GM23338 (cell line): Measurements from ENCODE around the gene RHBDL3. TPM values are rescaled to one million over a fixed set of nuclear protein-coding genes. Genes with fewer than 3 reads are reported as not detected.
A peak's percentile ranks its signal among the peaks of the same experiment; 100 is the strongest.

Source experiments
- ATAC-seq: fragments of 200-7000 bp; cut with Tn5 transposase; 3 replicates; pipeline ENCODE4 v1.9.1; 2020
- DNase-seq: peaks from one replicate; pipeline ENCODE4 v3.0.0-alpha.2; 2015; ENCODE audit warnings: low spot score
- H2AFZ ChIP-seq: fragments of 200-600 bp; sonication (generic); 2 replicates; pipeline ENCODE4 v1.8.0; 2016; ENCODE audit warnings: antibody characterized with exemption, mild to moderate bottlenecking, moderate library complexity
- H3F3A ChIP-seq: fragments of 200-600 bp; sonication (generic); replicated peaks from 2 replicates; pipeline ENCODE4 v1.8.0; 2017; ENCODE audit warnings: antibody characterized with exemption, mixed run types, low read depth
- H3K27ac ChIP-seq: fragments of 200-600 bp; sonication (generic); 2 replicates; pipeline ENCODE4 v1.6.1; 2016; ENCODE audit warnings: low read depth
- H3K27me3 ChIP-seq: fragments of 200-600 bp; sonication (generic); 2 replicates; pipeline ENCODE4 v1.8.0; 2016; ENCODE audit warnings: mild to moderate bottlenecking, mixed run types, moderate library complexity; ENCODE audit not compliant: insufficient read depth
- H3K36me3 ChIP-seq: fragments of 200-600 bp; sonication (generic); 2 replicates; pipeline ENCODE4 v1.8.0; 2016; ENCODE audit warnings: mild to moderate bottlenecking; ENCODE audit not compliant: insufficient read depth
- H3K4me1 ChIP-seq: fragments of 200-600 bp; sonication (generic); 2 replicates; pipeline ENCODE4 v1.8.0; 2016; ENCODE audit warnings: mild to moderate bottlenecking, moderate library complexity; ENCODE audit not compliant: insufficient read depth
- H3K4me2 ChIP-seq: fragments of 200-600 bp; sonication (generic); 2 replicates; pipeline ENCODE4 v1.7.1; 2017; ENCODE audit warnings: mixed run types
- H3K4me3 ChIP-seq: fragments of 200-600 bp; sonication (generic); 2 replicates; pipeline ENCODE4 v1.6.1; 2016; ENCODE audit warnings: mixed run types
- H3K79me2 ChIP-seq: fragments of 200-600 bp; sonication (generic); replicated peaks from 2 replicates; pipeline ENCODE4 v1.8.0; 2017; ENCODE audit warnings: mild to moderate bottlenecking; ENCODE audit not compliant: insufficient read depth
- H3K9me2 ChIP-seq: fragments of 200-600 bp; sonication (generic); 2 replicates; pipeline ENCODE4 v1.8.0; 2017; ENCODE audit not compliant: insufficient read depth
- H4K20me1 ChIP-seq: fragments of 200-600 bp; sonication (generic); replicated peaks from 2 replicates; pipeline ENCODE4 v1.8.0; 2017; ENCODE audit warnings: mild to moderate bottlenecking; ENCODE audit not compliant: insufficient read depth
- H3K27ac Mint-ChIP-seq: 2 replicates; pipeline ENCODE4 v1.8.0; 2020; ENCODE audit warnings: inconsistent platforms, mild to moderate bottlenecking, moderate library complexity, mixed read lengths
- H3K27me3 Mint-ChIP-seq: 3 replicates; pipeline ENCODE4 v1.8.0; 2022; ENCODE audit warnings: low read depth, mild to moderate bottlenecking, moderate library complexity, mixed read lengths, inconsistent platforms; ENCODE audit not compliant: insufficient read depth, poor library complexity
- H3K36me3 Mint-ChIP-seq: 3 replicates; pipeline ENCODE4 v1.8.0; 2021; ENCODE audit warnings: low read depth, mild to moderate bottlenecking, inconsistent platforms, moderate library complexity, mixed read lengths
- H3K4me1 Mint-ChIP-seq: 3 replicates; pipeline ENCODE4 v1.8.0; 2020; ENCODE audit warnings: mild to moderate bottlenecking, inconsistent platforms, mixed read lengths
- H3K4me3 Mint-ChIP-seq: 3 replicates; pipeline ENCODE4 v1.8.0; 2021; ENCODE audit warnings: moderate library complexity, mild to moderate bottlenecking, inconsistent platforms, mixed read lengths
- H3K9me3 Mint-ChIP-seq: 3 replicates; pipeline ENCODE4 v1.8.0; 2020; ENCODE audit warnings: moderate library complexity, mild to moderate bottlenecking, inconsistent platforms, mixed read lengths
- POLR2AphosphoS5 ChIP-seq: IDR thresholded peaks from 2 replicates; pipeline ENCODE4 v1.6.1; 2016; ENCODE audit warnings: antibody characterized with exemption, low read depth
- ZNF331 ChIP-seq: fragments of 250-450 bp; sonication (Bioruptor Pico); IDR thresholded peaks from 2 replicates; pipeline ENCODE4 v1.5.0; 2020; ENCODE audit warnings: low read depth, mild to moderate bottlenecking, moderate library complexity
- ZNF462 ChIP-seq: fragments of 250-450 bp; sonication (Bioruptor Pico); IDR thresholded peaks from 2 replicates; pipeline ENCODE4 v1.5.0; 2020; ENCODE audit warnings: mild to moderate bottlenecking, moderate library complexity
- polyA plus RNA-seq: library from polyadenylated mRNA; unstranded; fragments of >200 nt; fragmentation: Nextera tagmentation; extraction: Ambion mirVana; gene quantifications from 2 replicates; pipeline ENCODE4 v1.2.1, GENCODE V29; 2016
- total RNA-seq: library from RNA; depleted of rRNA; stranded (reverse); fragments of >200 nt; shearing (Covaris generic); gene quantifications from 2 replicates; pipeline ENCODE4 v1.2.3, GENCODE V29; 2014

Gene RHBDL3
- total and polyA plus RNA-seq, 2 experiments from 2014 or later, result 2.3 to 8.1 TPM

GRCh38 chr17:32341857-32342602, 76.4 kb downstream of the RHBDL3 start, which contains the start of gene C17orf75 (continued):
- peak; percentile 30; the same call in 1 of the 2 replicates for TF ChIP-seq ZNF462 (CRISPR knock-in tag)
- TF ChIP-seq POLR2AphosphoS5, result peak; percentile 73

- no peak overlapping the region for H3K27ac Mint-ChIP-seq
- no peaks in the 10 kb centered on the region for H3K9me3 Mint-ChIP-seq
Observed at GRCh38 chr17:32342603-32343325, 77.1 kb downstream of the RHBDL3 start.

More at GRCh38 chr17:32342603-32343325, 77.1 kb downstream of the RHBDL3 start:
- no peak for TF ChIP-seq ZNF331 (CRISPR knock-in tag)
- no peaks in the 10 kb centered on the region; the same call in 1 of the 2 replicates for H4K20me1 ChIP-seq
- no peaks in the 10 kb centered on the region for H3K9me2 ChIP-seq
- peaks cover 19% of the 10 kb centered on the region for H3K36me3 Mint-ChIP-seq
- H3K4me2 ChIP-seq, result peak overlapping the region; percentile 75
- no peak for ATAC-seq
- no peak overlapping the region for H3K27ac ChIP-seq
- DNase-seq, result no peak
- peaks cover under 1% of the 10 kb centered on the region for H3K36me3 ChIP-seq
- H2AFZ ChIP-seq, result peak overlapping the region; percentile 94
- peaks cover 7% of the 10 kb centered on the region for H3K27me3 Mint-ChIP-seq
- H3K4me3 Mint-ChIP-seq, result peak overlapping the region; percentile 95
- peak overlapping the region; percentile 91 for H3K4me3 ChIP-seq
- peaks cover 8% of the 10 kb centered on the region for H3K4me1 Mint-ChIP-seq
- peaks cover 20% of the 10 kb centered on the region for H3F3A ChIP-seq
- peaks cover 10% of the 10 kb centered on the region; the same call in 1 of the 2 replicates for H3K79me2 ChIP-seq
- H3K4me1 ChIP-seq, result peaks cover 6% of the 10 kb centered on the region
- no peaks in the 10 kb centered on the region for H3K27me3 ChIP-seq
